ENCODE data around the gene SSBP2.
A peak's percentile ranks its signal among the peaks of the same experiment; 100 is the strongest.

SSBP2 gene

GRCh38 chr5:81751009-81751835, at the start of gene SSBP2:
SSBP2 (minus strand) TSS chr5:81751097; CDS start chr5:81751042, 55 bp downstream.
- no peaks in the 10 kb centered on the region for H3K27me3 ChIP-seq (ENCODE audit: control insufficient read depth in 1 of 2, insufficient read depth in 2 of 2, low read length in 2 of 2)
- no peaks in the 10 kb centered on the region for H3K36me3 ChIP-seq (ENCODE audit: insufficient read depth, low read length)
- peaks cover 42% of the 10 kb centered on the region for H3K4me1 ChIP-seq (ENCODE audit: insufficient read depth, low read length)
- peak within 1 kb of the TSS; percentile 54 for H3K9ac ChIP-seq (ENCODE audit: low read length)
- H3K9me3 ChIP-seq (ENCODE audit: low read length) = no peaks in the 10 kb centered on the region
- peak within 1 kb of the TSS; percentile 95 for H3K27ac ChIP-seq (ENCODE audit: low read depth, low read length)
- H3K4me3 ChIP-seq (ENCODE audit: low read depth in 1 of 2, low read length in 2 of 2) = peak within 1 kb of the TSS; percentile 62 to 67

GRCh38 chr5:81795666-81796065, 44.8 kb upstream of the SSBP2 start:
- Histone ChIP-seq H3K4me3 (ENCODE audit: low read depth in 1 of 2, low read length in 2 of 2) (no peak overlapping the region), H3K27ac (ENCODE audit: low read depth, low read length) (no peak overlapping the region), H3K4me1 (ENCODE audit: insufficient read depth, low read length) (no peaks in the 10 kb centered on the region), H3K27me3 (ENCODE audit: control insufficient read depth in 1 of 2, insufficient read depth in 2 of 2, low read length in 2 of 2) (no peaks in the 10 kb centered on the region), H3K36me3 (ENCODE audit: insufficient read depth, low read length) (no peaks in the 10 kb centered on the region), H3K9me3 (ENCODE audit: low read length) (no peaks in the 10 kb centered on the region), H3K9ac (ENCODE audit: low read length) (no peak overlapping the region)

DNA sequence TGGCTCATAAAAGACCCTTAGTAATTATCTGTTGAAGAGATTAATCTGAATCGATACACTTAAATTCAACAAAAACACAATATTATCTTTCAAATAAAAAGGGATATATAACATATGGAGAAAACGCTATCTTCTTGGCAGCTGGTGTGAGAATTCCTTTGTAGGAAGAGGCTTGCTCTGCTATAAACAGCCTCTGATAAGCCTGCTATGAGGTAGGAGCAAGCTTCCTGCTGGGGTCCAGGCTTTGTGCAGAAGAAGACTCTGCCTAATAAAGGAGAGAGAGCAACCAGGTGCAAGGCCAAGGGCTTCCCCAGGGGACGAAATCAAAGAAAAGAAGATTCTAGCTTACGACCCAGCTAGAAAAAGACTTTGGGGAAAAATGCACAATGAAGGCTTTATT, 43.3 kb upstream of the SSBP2 start:
- Histone ChIP-seq H3K36me3 (ENCODE audit: insufficient read depth, low read length) (no peaks in the 10 kb centered on the region), H3K9me3 (ENCODE audit: low read length) (no peaks in the 10 kb centered on the region), H3K4me3 (ENCODE audit: low read depth in 1 of 2, low read length in 2 of 2) (no peak overlapping the region), H3K27ac (ENCODE audit: low read depth, low read length) (no peak overlapping the region), H3K4me1 (ENCODE audit: insufficient read depth, low read length) (no peaks in the 10 kb centered on the region), H3K9ac (ENCODE audit: low read length) (no peak overlapping the region), H3K27me3 (ENCODE audit: control insufficient read depth in 1 of 2, insufficient read depth in 2 of 2, low read length in 2 of 2) (no peaks in the 10 kb centered on the region)

- no peak overlapping the region for H3K27ac ChIP-seq (ENCODE audit: low read depth, low read length)
- H3K36me3 ChIP-seq (ENCODE audit: insufficient read depth, low read length) = no peaks in the 10 kb centered on the region
- H3K4me1 ChIP-seq (ENCODE audit: insufficient read depth, low read length) = peaks cover 21% of the 10 kb centered on the region
- no peaks in the 10 kb centered on the region for H3K27me3 ChIP-seq (ENCODE audit: control insufficient read depth in 1 of 2, insufficient read depth in 2 of 2, low read length in 2 of 2)
- no peaks in the 10 kb centered on the region for H3K9me3 ChIP-seq (ENCODE audit: low read length)
- no peak overlapping the region for H3K9ac ChIP-seq (ENCODE audit: low read length)
- no peak overlapping the region for H3K4me3 ChIP-seq (ENCODE audit: low read depth in 1 of 2, low read length in 2 of 2)
Observed at GRCh38 chr5:81790336-81790735, 39.4 kb upstream of the SSBP2 start.

DNA sequence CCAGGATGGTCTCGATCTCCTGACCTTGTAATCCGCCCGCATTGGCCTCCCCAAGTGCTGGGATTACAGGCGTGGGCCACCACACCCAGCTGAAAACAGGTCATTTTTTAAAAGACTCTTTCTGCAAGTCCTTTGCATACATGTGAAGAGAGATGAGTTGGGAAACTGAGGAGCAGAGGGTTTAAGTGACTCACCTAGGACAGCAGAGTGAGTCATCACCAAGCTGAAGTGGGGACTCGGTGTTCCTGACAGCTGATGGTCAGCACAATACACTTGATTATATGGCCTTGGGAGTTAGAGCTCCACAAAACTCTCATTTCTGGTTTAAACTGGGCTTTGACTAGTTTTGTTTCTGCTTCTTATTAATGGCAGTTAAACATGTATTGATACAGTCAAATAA, 38.1 kb upstream of the SSBP2 start:
- Histone ChIP-seq H3K4me3 (ENCODE audit: low read depth in 1 of 2, low read length in 2 of 2) (no peak overlapping the region), H3K36me3 (ENCODE audit: insufficient read depth, low read length) (no peaks in the 10 kb centered on the region), H3K27me3 (ENCODE audit: control insufficient read depth in 1 of 2, insufficient read depth in 2 of 2, low read length in 2 of 2) (no peaks in the 10 kb centered on the region), H3K27ac (ENCODE audit: low read depth, low read length) (no peak overlapping the region), H3K9me3 (ENCODE audit: low read length) (no peaks in the 10 kb centered on the region), H3K4me1 (ENCODE audit: insufficient read depth, low read length) (peaks cover 21% of the 10 kb centered on the region), H3K9ac (ENCODE audit: low read length) (no peak overlapping the region)

- no peaks in the 10 kb centered on the region for H3K9me3 ChIP-seq (ENCODE audit: low read length)
- peak overlapping the region; percentile 67 for H3K27ac ChIP-seq (ENCODE audit: low read depth, low read length)
- H3K36me3 ChIP-seq (ENCODE audit: insufficient read depth, low read length) = no peaks in the 10 kb centered on the region
- H3K4me1 ChIP-seq (ENCODE audit: insufficient read depth, low read length) = peaks cover 21% of the 10 kb centered on the region
- H3K9ac ChIP-seq (ENCODE audit: low read length) = no peak overlapping the region
- H3K4me3 ChIP-seq (ENCODE audit: low read depth in 1 of 2, low read length in 2 of 2) = no peak overlapping the region
- no peaks in the 10 kb centered on the region for H3K27me3 ChIP-seq (ENCODE audit: control insufficient read depth in 1 of 2, insufficient read depth in 2 of 2, low read length in 2 of 2)
Observed at GRCh38 chr5:81788329-81788728, 37.4 kb upstream of the SSBP2 start.

GRCh38 chr5:81787474-81788242, 36.8 kb upstream of the SSBP2 start:
- Histone ChIP-seq H3K4me1 (ENCODE audit: insufficient read depth, low read length) (peaks cover 21% of the 10 kb centered on the region), H3K9me3 (ENCODE audit: low read length) (no peaks in the 10 kb centered on the region), H3K27ac (ENCODE audit: low read depth, low read length) (peak overlapping the region; percentile 67), H3K27me3 (ENCODE audit: control insufficient read depth in 1 of 2, insufficient read depth in 2 of 2, low read length in 2 of 2) (no peaks in the 10 kb centered on the region), H3K4me3 (ENCODE audit: low read depth in 1 of 2, low read length in 2 of 2) (peak overlapping the region in 1 of 2 donors; percentile 29), H3K9ac (ENCODE audit: low read length) (no peak overlapping the region), H3K36me3 (ENCODE audit: insufficient read depth, low read length) (no peaks in the 10 kb centered on the region)

DNA sequence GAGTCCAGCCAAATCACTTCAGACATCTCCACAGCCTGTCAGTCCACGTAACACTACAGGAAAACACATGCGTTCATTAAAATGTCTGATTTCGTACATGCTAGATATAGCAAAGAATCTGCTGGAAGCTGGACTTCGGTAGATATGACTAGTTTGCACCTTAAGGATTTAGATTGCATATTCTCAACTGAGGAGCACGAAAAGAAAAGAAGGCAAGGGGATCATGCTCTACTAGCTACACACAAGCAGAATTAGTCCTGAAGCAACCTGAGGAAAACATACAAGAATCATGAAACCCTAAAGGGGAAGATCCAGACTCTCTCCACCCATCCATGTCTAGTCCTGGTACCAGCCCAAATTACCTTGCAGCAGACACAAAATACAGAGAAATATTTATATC, 36.1 kb upstream of the SSBP2 start:
- Histone ChIP-seq H3K4me3 (ENCODE audit: low read depth in 1 of 2, low read length in 2 of 2) (peak overlapping the region in 1 of 2 donors; percentile 1), H3K9me3 (ENCODE audit: low read length) (no peaks in the 10 kb centered on the region), H3K27ac (ENCODE audit: low read depth, low read length) (peak overlapping the region; percentile 67), H3K4me1 (ENCODE audit: insufficient read depth, low read length) (peaks cover 21% of the 10 kb centered on the region), H3K9ac (ENCODE audit: low read length) (no peak overlapping the region), H3K36me3 (ENCODE audit: insufficient read depth, low read length) (no peaks in the 10 kb centered on the region), H3K27me3 (ENCODE audit: control insufficient read depth in 1 of 2, insufficient read depth in 2 of 2, low read length in 2 of 2) (no peaks in the 10 kb centered on the region)

GRCh38 chr5:81786496-81786895, 35.6 kb upstream of the SSBP2 start:
- H3K27ac ChIP-seq (ENCODE audit: low read depth, low read length) = no peak overlapping the region
- H3K27me3 ChIP-seq (ENCODE audit: control insufficient read depth in 1 of 2, insufficient read depth in 2 of 2, low read length in 2 of 2) = no peaks in the 10 kb centered on the region
- no peaks in the 10 kb centered on the region for H3K36me3 ChIP-seq (ENCODE audit: insufficient read depth, low read length)
- peak overlapping the region in 1 of 2 donors; percentile 1 for H3K4me3 ChIP-seq (ENCODE audit: low read depth in 1 of 2, low read length in 2 of 2)
- H3K9ac ChIP-seq (ENCODE audit: low read length) = no peak overlapping the region
- peaks cover 21% of the 10 kb centered on the region for H3K4me1 ChIP-seq (ENCODE audit: insufficient read depth, low read length)
- H3K9me3 ChIP-seq (ENCODE audit: low read length) = no peaks in the 10 kb centered on the region

- H3K4me3 ChIP-seq (ENCODE audit: low read depth in 1 of 2, low read length in 2 of 2) = no peak overlapping the region
- H3K27ac ChIP-seq (ENCODE audit: low read depth, low read length) = no peak overlapping the region
- H3K9me3 ChIP-seq (ENCODE audit: low read length) = no peaks in the 10 kb centered on the region
- H3K27me3 ChIP-seq (ENCODE audit: control insufficient read depth in 1 of 2, insufficient read depth in 2 of 2, low read length in 2 of 2) = no peaks in the 10 kb centered on the region
- H3K36me3 ChIP-seq (ENCODE audit: insufficient read depth, low read length) = no peaks in the 10 kb centered on the region
- no peak overlapping the region for H3K9ac ChIP-seq (ENCODE audit: low read length)
- H3K4me1 ChIP-seq (ENCODE audit: insufficient read depth, low read length) = peaks cover 21% of the 10 kb centered on the region
Observed at GRCh38 chr5:81785322-81785721, 34.4 kb upstream of the SSBP2 start.

GRCh38 chr5:81783401-81783800, 32.5 kb upstream of the SSBP2 start:
- no peak overlapping the region for H3K27ac ChIP-seq (ENCODE audit: low read depth, low read length)
- H3K4me1 ChIP-seq (ENCODE audit: insufficient read depth, low read length) = peaks cover 36% of the 10 kb centered on the region
- no peak overlapping the region for H3K9ac ChIP-seq (ENCODE audit: low read length)
- H3K9me3 ChIP-seq (ENCODE audit: low read length) = no peaks in the 10 kb centered on the region
- no peaks in the 10 kb centered on the region for H3K36me3 ChIP-seq (ENCODE audit: insufficient read depth, low read length)
- H3K27me3 ChIP-seq (ENCODE audit: control insufficient read depth in 1 of 2, insufficient read depth in 2 of 2, low read length in 2 of 2) = no peaks in the 10 kb centered on the region
- peak overlapping the region in 1 of 2 donors; percentile 25 for H3K4me3 ChIP-seq (ENCODE audit: low read depth in 1 of 2, low read length in 2 of 2)

Data from muscle layer of colon (tissue), 2 donors.